HCT116 (cell line): ENCODE data around the gene MOB3C. TPM values are rescaled to one million over a fixed set of nuclear protein-coding genes. Genes with fewer than 3 reads are reported as not detected.

ENCODE experiments used
- ATAC-seq: fragments of 200-7000 bp; cut with Tn5 transposase; 2 replicates; pipeline ENCODE4 v1.9.1; 2020; ENCODE audit warnings: mild to moderate bottlenecking, moderate library complexity
- BruUV-seq: library from RNA; stranded (reverse); fragments of 400-500 nt; replicated peaks from 2 replicates; lab custom pipeline; 2021; lab: Mats Ljungman, UMichigan
- CTCF ChIA-PET: fragments of 300-600 bp; sonication (Branson Sonifier 250); formaldehyde crosslinking; loops from one replicate; lab custom pipeline; 2021; ENCODE audit warnings: antibody characterized with exemption; lab: Charles Lee
- POLR2A ChIA-PET: fragments of 300-600, 350-600 bp; sonication (Branson Sonifier 250); formaldehyde crosslinking; loops from one replicate; lab custom pipeline; 2021; ENCODE audit warnings: antibody characterized with exemption; lab: Charles Lee
- RAD21 ChIA-PET, 2 experiments: fragments of 300-600 bp; sonication (Branson Sonifier 250); formaldehyde crosslinking; loops; one replicate each; lab custom pipeline; 2023; ENCODE audit warnings: low total read pairs in 2 of 2; ENCODE audit not compliant: uncharacterized antibody in 2 of 2, unreplicated experiment in 2 of 2, low non-redundant PET in 1 of 2; lab: Charles Lee
- DNase-seq: peaks from one replicate; pipeline ENCODE4 v3.0.0-alpha.2; 2010; ENCODE audit warnings: low read depth, low spot score
- H2AFZ ChIP-seq: fragments of 200-600 bp; shearing (Covaris generic), sonication (generic); 2 replicates; pipeline ENCODE4 v1.6.1; 2017; ENCODE audit warnings: low read depth, mixed run types, mixed read lengths, antibody characterized with exemption, low read length; ENCODE audit not compliant: poor library complexity, severe bottlenecking
- H3K27ac ChIP-seq: 2 replicates; pipeline ENCODE4 v1.5.1; 2012; ENCODE audit warnings: low read depth, low read length
- H3K27me3 ChIP-seq: fragments of 200-600 bp; sonication (generic); 2 replicates; pipeline ENCODE4 v1.6.1; 2016; ENCODE audit warnings: mixed run types, low read length, mixed read lengths; ENCODE audit not compliant: insufficient read depth
- H3K36me3 ChIP-seq, 2 experiments: fragments of 200-500 bp in 1 of 2; fragments of 200-600 bp in 1 of 2; sonication (Bioruptor generic) in 1 of 2; sonication (generic) in 1 of 2; 2 replicates each; pipeline versions ENCODE4 v1.5.1 to v1.6.1; 2014 to 2016; ENCODE audit warnings: low read length in 2 of 2, inconsistent platforms in 1 of 2, mixed read lengths in 1 of 2, mixed run types in 1 of 2; ENCODE audit not compliant: insufficient read depth in 2 of 2, control insufficient read depth in 1 of 2
- H3K4me1 ChIP-seq, 2 experiments: fragments of 200-600 bp in 1 of 2; sonication (generic) in 1 of 2; 2 replicates each; pipeline versions ENCODE4 v1.5.1 to v1.6.1; 2012 to 2017; ENCODE audit warnings: low read length in 2 of 2, inconsistent platforms in 1 of 2, mild to moderate bottlenecking in 1 of 2, mixed read lengths in 1 of 2, mixed run types in 1 of 2, moderate library complexity in 1 of 2; ENCODE audit not compliant: insufficient read depth in 2 of 2, control insufficient read depth in 1 of 2
- H3K4me2 ChIP-seq: fragments of 200-600 bp; sonication (generic); 2 replicates; pipeline ENCODE4 v1.6.1; 2017; ENCODE audit warnings: mixed run types, low read length, mixed read lengths
- H3K4me3 ChIP-seq, 2 experiments: fragments of 200-600 bp in 1 of 2; sonication (generic) in 1 of 2; replicated peaks in 1 of 2; 2 replicates each; pipeline ENCODE4 v1.5.1; 2011 to 2016; ENCODE audit warnings: low read length in 2 of 2, control low read depth in 1 of 2, low read depth in 1 of 2, mild to moderate bottlenecking in 1 of 2, mixed read lengths in 1 of 2, mixed run types in 1 of 2
- H3K79me2 ChIP-seq: fragments of 200-600 bp; sonication (generic); 2 replicates; pipeline ENCODE4 v1.6.1; 2017; ENCODE audit warnings: mild to moderate bottlenecking, mixed run types, low read length, moderate library complexity, mixed read lengths; ENCODE audit not compliant: insufficient read depth
- H3K9ac ChIP-seq: fragments of 200-600 bp; sonication (generic); 2 replicates; pipeline ENCODE4 v1.6.1; 2016; ENCODE audit warnings: low read length, mixed read lengths
- H3K9me2 ChIP-seq: fragments of 200-600 bp; sonication (generic), shearing (Covaris generic); 2 replicates; pipeline ENCODE4 v1.6.1; 2017; ENCODE audit warnings: mixed run types, mild to moderate bottlenecking, moderate library complexity; ENCODE audit not compliant: insufficient read depth
- H3K9me3 ChIP-seq, 2 experiments: fragments of 200-500 bp in 1 of 2; fragments of 200-600 bp in 1 of 2; sonication (Bioruptor generic) in 1 of 2; sonication (generic) in 1 of 2; 2 replicates each; pipeline ENCODE4 v1.6.1; 2014 to 2017; ENCODE audit warnings: low read length in 2 of 2, mixed read lengths in 2 of 2, inconsistent platforms in 1 of 2, low read depth in 1 of 2, mild to moderate bottlenecking in 1 of 2, mixed run types in 1 of 2, moderate library complexity in 1 of 2; ENCODE audit not compliant: control insufficient read depth in 1 of 2, insufficient read depth in 1 of 2
- H4K20me1 ChIP-seq: fragments of 200-600 bp; sonication (generic), shearing (Covaris generic); 2 replicates; pipeline ENCODE4 v1.6.1; 2017; ENCODE audit warnings: mixed run types, mild to moderate bottlenecking, moderate library complexity; ENCODE audit not compliant: insufficient read depth
- CBX3 ChIP-seq: IDR thresholded peaks from 2 replicates; pipeline ENCODE4 v1.6.1; 2012; ENCODE audit warnings: low read depth
- CEBPB ChIP-seq: IDR thresholded peaks from 2 replicates; pipeline ENCODE4 v1.6.1; 2012; ENCODE audit warnings: low read depth
- ELF1 ChIP-seq: IDR thresholded peaks from 2 replicates; pipeline ENCODE4 v1.6.1; 2012; ENCODE audit warnings: low read depth, borderline replicate concordance
- EZH2phosphoT487 ChIP-seq: fragments of 200-600 bp; IDR thresholded peaks from 2 replicates; pipeline ENCODE4 v1.6.1; 2018; ENCODE audit warnings: antibody characterized with exemption, borderline replicate concordance
- POLR2A ChIP-seq: IDR thresholded peaks from 2 replicates; pipeline ENCODE4 v1.7.0; 2011; ENCODE audit warnings: borderline replicate concordance; ENCODE audit not compliant: insufficient read depth, insufficient read length; ENCODE audit errors: extremely low read depth
- RAD21 ChIP-seq: IDR thresholded peaks from 2 replicates; pipeline ENCODE4 v1.6.1; 2012; ENCODE audit warnings: low read depth, mild to moderate bottlenecking
- REST ChIP-seq: IDR thresholded peaks from 2 replicates; pipeline ENCODE4 v1.6.1; 2012; ENCODE audit warnings: low read depth
- SIN3A ChIP-seq: IDR thresholded peaks from 2 replicates; pipeline ENCODE4 v1.6.1; 2012; ENCODE audit warnings: low read depth
- SP1 ChIP-seq: IDR thresholded peaks from 2 replicates; pipeline ENCODE4 v1.6.1; 2012; ENCODE audit warnings: low read depth
- SRF ChIP-seq: IDR thresholded peaks from 2 replicates; pipeline ENCODE4 v1.6.1; 2012; ENCODE audit warnings: low read depth
- YY1 ChIP-seq: IDR thresholded peaks from 2 replicates; pipeline ENCODE4 v1.6.1; 2011; ENCODE audit warnings: low read length, low read depth, moderate library complexity, mild to moderate bottlenecking; ENCODE audit not compliant: insufficient replicate concordance; ENCODE audit errors: extremely low read depth
- ZFX ChIP-seq: fragments of 450-650 bp; IDR thresholded peaks from 2 replicates; pipeline ENCODE4 v1.6.1; 2017
- intact Hi-C: fragments of 100-400 bp; cut with micrococcal nuclease; formaldehyde crosslinking; loops from 2 replicates; pipeline ENCODE4 v1.10.0; 2022
- total RNA-seq: library from RNA; stranded (reverse); gene quantifications from one replicate; pipeline ENCODE4 v1.2.1, GENCODE V29; 2021; ENCODE audit not compliant: unreplicated experiment
- TF ChIP-seq, protein P1 (sequence below): IDR thresholded peaks from 2 replicates; pipeline ENCODE4 v1.6.1; 2012
- TF ChIP-seq, protein P2 (sequence below): IDR thresholded peaks from 2 replicates; pipeline ENCODE4 v1.6.1; 2011; ENCODE audit warnings: mild to moderate bottlenecking, low read length, moderate library complexity; ENCODE audit not compliant: insufficient replicate concordance; ENCODE audit errors: extremely low read depth

The MOB3C gene
- total RNA-seq, 1 experiment from 2014 or later: 5.5 TPM

- TF ChIP-seq REST (no peak), POLR2A (no peak), CEBPB (no peak), SRF (no peak)
These were observed 38.9 kb downstream of the MOB3C start (continued) for GRCh38 chr1:46577671-46578070.

- no TSS peak for BruUV-seq
- POLR2A ChIA-PET: no interaction called here
- DNase-seq (no peak), ATAC-seq (no peak)
- no peak overlapping the region for H3K27ac ChIP-seq
- peaks cover 10 to 11% of the 10 kb centered on the region in 2 experiments; a peak in 2 of 4 replicates for H3K36me3 ChIP-seq
- intact Hi-C loops: no loop called here
- no peak overlapping the region for H3K4me2 ChIP-seq
- no peaks in the 10 kb centered on the region for H3K4me1 ChIP-seq
- H2AFZ ChIP-seq: no peak overlapping the region
- H3K79me2 ChIP-seq: no peaks in the 10 kb centered on the region
- CTCF ChIA-PET: no interaction called here
- H3K9me2 ChIP-seq: no peaks in the 10 kb centered on the region
- no peak overlapping the region for H3K4me3 ChIP-seq
- H3K9me3 ChIP-seq: no peaks in the 10 kb centered on the region
- H4K20me1 ChIP-seq: no peaks in the 10 kb centered on the region
- no peaks in the 10 kb centered on the region for H3K27me3 ChIP-seq
- RAD21 ChIA-PET: no interaction called here
- H3K9ac ChIP-seq: no peak overlapping the region
- TF ChIP-seq POLR2A (no peak), YY1 (no peak), SIN3A (no peak), EZH2phosphoT487 (no peak), ELF1 (no peak), REST (no peak), SP1 (no peak), RAD21 (no peak), CBX3 (no peak), SRF (no peak), ZFX (no peak)
- TF ChIP-seq, protein P1, sequence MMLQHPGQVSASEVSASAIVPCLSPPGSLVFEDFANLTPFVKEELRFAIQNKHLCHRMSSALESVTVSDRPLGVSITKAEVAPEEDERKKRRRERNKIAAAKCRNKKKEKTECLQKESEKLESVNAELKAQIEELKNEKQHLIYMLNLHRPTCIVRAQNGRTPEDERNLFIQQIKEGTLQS: no peak
- TF ChIP-seq, protein P2, sequence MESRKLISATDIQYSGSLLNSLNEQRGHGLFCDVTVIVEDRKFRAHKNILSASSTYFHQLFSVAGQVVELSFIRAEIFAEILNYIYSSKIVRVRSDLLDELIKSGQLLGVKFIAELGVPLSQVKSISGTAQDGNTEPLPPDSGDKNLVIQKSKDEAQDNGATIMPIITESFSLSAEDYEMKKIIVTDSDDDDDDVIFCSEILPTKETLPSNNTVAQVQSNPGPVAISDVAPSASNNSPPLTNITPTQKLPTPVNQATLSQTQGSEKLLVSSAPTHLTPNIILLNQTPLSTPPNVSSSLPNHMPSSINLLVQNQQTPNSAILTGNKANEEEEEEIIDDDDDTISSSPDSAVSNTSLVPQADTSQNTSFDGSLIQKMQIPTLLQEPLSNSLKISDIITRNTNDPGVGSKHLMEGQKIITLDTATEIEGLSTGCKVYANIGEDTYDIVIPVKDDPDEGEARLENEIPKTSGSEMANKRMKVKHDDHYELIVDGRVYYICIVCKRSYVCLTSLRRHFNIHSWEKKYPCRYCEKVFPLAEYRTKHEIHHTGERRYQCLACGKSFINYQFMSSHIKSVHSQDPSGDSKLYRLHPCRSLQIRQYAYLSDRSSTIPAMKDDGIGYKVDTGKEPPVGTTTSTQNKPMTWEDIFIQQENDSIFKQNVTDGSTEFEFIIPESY: no peak
These were observed 40.0 kb downstream of the MOB3C start for GRCh38 chr1:46576596-46576995.
